IPS DF 19.7 (cell line): ENCODE data around the gene LIPA.
A peak's percentile ranks its signal among the peaks of the same experiment; 100 is the strongest.
"Not testable (repeated sequence)": the region's sequence is repeated elsewhere in the genome, so short reads cannot be mapped to it uniquely, and the experiment has no call there.

Experiments
- DNase-seq: peaks from one replicate; pipeline ENCODE4 v3.0.0-alpha.2; 2013; ENCODE audit warnings: low read depth, low spot score

LIPA gene

GRCh38 chr10:89207801-89208551 lies 43.6 kb downstream of the LIPA start:
- peak; percentile 45 for DNase-seq

- peak; percentile 38 for DNase-seq
Observed at GRCh38 chr10:89207181-89207800, 44.3 kb downstream of the LIPA start, which contains the start of gene CH25H. CH25H (minus strand) TSS chr10:89207317; CDS start chr10:89207292, 25 bp downstream.

- no peak for DNase-seq
Observed at GRCh38 chr10:89206402-89207180, 45.0 kb downstream of the LIPA start.

- no peak for DNase-seq
Observed at GRCh38 chr10:89204621-89205185, 46.9 kb downstream of the LIPA start.

GRCh38 chr10:89203237-89203636 lies 48.3 kb downstream of the LIPA start:
- no peak for DNase-seq

GRCh38 chr10:89202033-89202425 lies 49.5 kb downstream of the LIPA start:
- no peak for DNase-seq

GRCh38 chr10:89201345-89202032 lies 50.1 kb downstream of the LIPA start:
- DNase-seq: no peak

- DNase-seq: no peak
Observed at GRCh38 chr10:89197473-89197872, 54.1 kb downstream of the LIPA start.

- not testable (repeated sequence) for DNase-seq
Observed at GRCh38 chr10:89191301-89191700, 60.3 kb downstream of the LIPA start.

- no peak for DNase-seq
Observed at GRCh38 chr10:89189211-89189734, 62.3 kb downstream of the LIPA start.

- no peak for DNase-seq
Observed at GRCh38 chr10:89185658-89186057, 65.9 kb downstream of the LIPA start.

- no peak for DNase-seq
Observed at GRCh38 chr10:89184638-89185037, 66.9 kb downstream of the LIPA start.

GRCh38 chr10:89183571-89183970 lies 68.0 kb downstream of the LIPA start:
- no peak for DNase-seq

GRCh38 chr10:89182894-89183293 lies 68.7 kb downstream of the LIPA start:
- no peak for DNase-seq

- no peak for DNase-seq
Observed at GRCh38 chr10:89175816-89176215, 75.8 kb downstream of the LIPA start.

- DNase-seq: no peak
Observed at GRCh38 chr10:89173075-89173474, 78.5 kb downstream of the LIPA start.

GRCh38 chr10:89171996-89172395 lies 79.6 kb downstream of the LIPA start:
- DNase-seq: no peak

GRCh38 chr10:89171263-89171872 lies 80.2 kb downstream of the LIPA start:
- DNase-seq: no peak

- DNase-seq: not testable (repeated sequence)
Observed at GRCh38 chr10:89168354-89168900, 83.1 kb downstream of the LIPA start.

GRCh38 chr10:89167915-89168314 lies 83.7 kb downstream of the LIPA start:
- no peak for DNase-seq

- DNase-seq: no peak
Observed at GRCh38 chr10:89165923-89166322, 85.7 kb downstream of the LIPA start.
